RPMI7951 (cell line): Measurements from ENCODE around the gene TNK2. TPM values are rescaled to one million over a fixed set of nuclear protein-coding genes. Genes with fewer than 3 reads are reported as not detected.
A peak's percentile ranks its signal among the peaks of the same experiment; 100 is the strongest.
"Not testable (repeated sequence)": the region's sequence is repeated elsewhere in the genome, so short reads cannot be mapped to it uniquely, and the experiment has no call there.

Source experiments
- DNase-seq: peaks from one replicate; pipeline ENCODE4 v3.0.0-alpha.2; 2012; ENCODE audit warnings: low read depth
- total RNA-seq: library from RNA; depleted of rRNA; stranded (reverse); fragments of >200 nt; shearing (Covaris generic); gene quantifications from 2 replicates; pipeline ENCODE4 v1.2.3, GENCODE V29; 2014; rRNA removed

TNK2 gene
- total RNA-seq, 1 experiment from 2014 or later: 7.1 TPM

GRCh38 chr3:195822131-195822696 is 86.1 kb downstream of the TNK2 start:
- DNase-seq: no peak

DNA sequence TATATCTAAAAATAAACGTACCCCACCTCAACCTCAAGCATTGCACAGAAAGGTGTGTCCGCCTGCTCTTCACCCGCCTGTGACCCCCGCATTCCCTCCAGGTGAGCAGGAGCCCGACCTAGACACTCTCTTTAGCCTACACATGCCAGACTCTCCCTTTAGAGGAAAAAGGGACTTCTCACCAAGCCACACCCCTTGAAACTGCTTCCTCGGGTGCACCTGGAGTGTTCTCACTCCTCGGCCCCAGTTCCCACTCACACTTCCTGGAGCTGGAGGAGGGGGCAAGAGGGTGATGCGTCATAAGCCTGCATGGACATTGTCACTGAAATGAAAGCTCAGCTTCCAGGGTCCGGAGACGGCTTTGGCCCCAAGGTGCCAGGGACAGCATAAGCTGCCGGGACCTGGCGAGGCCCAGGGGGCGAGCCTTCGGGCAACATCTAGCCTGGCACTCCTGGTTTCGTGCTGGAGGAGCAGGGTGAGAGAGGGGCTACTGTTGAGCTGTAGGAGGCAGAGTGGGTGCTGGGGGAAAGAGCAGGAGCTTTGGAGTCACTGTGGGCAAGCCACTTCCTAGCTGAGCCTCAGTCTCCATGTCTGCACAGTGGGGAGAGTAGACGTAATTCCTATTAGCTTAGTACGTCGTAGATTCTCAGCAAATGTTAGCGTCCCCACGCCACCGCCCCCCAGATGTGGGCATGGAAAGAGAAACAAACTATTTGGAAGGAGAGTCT is 86.8 kb downstream of the TNK2 start:
- no peak for DNase-seq

DNA sequence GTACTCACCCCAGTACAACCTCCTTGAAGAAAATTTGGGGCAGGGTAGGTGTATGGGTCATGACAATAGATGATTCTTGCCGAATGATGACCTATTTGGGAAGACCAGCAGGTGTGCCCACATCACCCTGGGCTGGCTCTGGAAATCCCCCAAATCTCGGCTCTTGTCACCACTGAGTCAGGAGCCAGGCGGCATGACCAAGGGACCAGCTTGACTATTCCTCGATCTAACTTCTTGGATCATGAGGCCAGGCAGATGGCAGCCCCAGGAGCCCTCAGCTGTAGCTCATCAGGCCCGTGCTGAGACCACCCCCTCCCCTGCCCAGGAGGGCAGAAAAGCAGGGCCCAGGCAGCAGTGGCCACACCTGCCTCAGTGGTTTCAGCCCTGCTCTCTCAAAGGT is 87.5 kb downstream of the TNK2 start:
- no peak for DNase-seq

- no peak for DNase-seq
Observed at GRCh38 chr3:195820186-195820585, 88.2 kb downstream of the TNK2 start.

DNA sequence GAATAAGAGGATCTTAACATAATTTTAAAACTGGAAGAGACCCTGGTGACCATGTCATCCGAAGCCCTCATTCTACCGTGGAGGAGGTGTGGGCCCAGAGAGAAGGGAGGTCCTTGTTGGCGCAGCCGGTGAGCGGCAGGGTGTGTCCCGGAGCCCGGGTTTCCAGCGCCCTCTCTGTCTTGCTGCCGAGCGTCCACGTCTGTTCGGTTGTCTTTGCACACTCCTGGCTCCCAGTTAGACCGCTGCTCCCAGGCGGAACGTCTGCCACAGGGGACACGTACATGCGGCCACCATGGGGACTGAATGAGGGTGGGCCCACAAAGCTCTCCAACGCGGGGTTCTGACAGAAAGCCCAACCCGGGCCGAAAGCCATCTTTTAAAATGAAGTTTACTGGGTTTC is 90.0 kb downstream of the TNK2 start:
- no peak for DNase-seq

DNA sequence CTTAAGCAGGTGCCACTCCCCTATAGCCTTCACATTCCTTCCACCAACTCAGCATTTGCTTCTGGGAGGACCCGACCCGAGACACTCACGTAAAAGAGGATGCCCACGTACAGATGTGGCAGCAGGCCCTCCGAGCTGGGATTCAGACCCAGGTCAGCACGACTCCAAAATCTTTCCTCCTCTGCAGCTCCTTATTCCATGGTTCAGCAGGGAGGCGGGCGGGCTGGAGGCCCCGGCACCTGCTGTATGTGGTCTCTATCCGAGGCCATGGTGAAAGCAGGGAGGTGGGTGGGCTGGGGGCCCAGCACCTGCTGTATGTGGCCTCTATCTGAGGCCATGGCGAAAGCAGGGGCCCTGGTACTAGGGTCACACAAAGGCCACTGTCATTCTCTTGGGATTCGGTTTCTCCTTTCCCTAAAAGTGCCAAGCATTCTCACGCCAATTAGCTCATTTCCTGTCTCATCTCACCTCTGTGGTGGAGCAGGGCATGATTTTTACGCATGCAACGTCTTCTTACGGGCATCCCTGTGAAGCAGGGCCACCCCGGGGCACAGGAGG is 90.7 kb downstream of the TNK2 start:
- DNase-seq: no peak

- DNase-seq: not testable (repeated sequence)
Observed at GRCh38 chr3:195816276-195816913, 92.0 kb downstream of the TNK2 start.

- DNase-seq: peak; percentile 52
Observed at GRCh38 chr3:195815169-195815771, 93.1 kb downstream of the TNK2 start.

DNA sequence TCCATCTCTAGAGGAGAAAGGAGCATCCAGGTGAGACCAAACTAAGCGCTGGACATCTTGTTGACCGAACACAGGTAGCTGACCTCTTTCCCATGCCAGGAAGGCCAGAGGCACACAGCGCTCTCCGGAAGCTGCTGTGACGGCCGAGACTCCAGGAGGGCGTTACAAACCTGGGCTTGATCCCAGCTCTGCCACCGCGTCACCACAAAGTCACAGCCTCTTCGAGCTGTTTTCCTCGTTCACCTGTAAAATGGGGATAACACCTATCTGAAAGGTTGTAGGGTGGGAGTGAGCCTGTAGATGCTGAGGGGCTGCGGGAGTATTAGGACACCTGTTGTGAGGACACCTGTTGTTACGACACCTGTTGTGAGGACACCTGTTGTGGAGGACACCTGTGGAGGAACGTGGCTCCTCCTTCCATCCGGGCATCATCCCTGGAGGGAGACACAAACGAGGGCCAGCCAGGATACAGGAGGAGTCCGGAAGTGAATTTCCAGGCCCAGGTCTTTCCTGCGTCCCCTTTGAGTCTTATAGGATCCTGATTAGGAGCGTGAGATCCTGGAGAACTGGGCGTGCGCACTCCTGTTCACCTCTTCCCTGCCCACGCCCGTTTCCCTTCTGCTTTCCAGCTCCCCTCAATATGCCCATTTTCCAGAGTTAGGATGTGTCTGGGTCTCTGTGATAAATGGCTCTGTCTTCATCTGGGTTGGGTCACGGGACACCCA is 94.3 kb downstream of the TNK2 start:
- DNase-seq: no peak

Other genes starting within 250 kb of the TNK2 start
- not detected in 2 replicates for gene MUC20, start 187.6 kb downstream of the TNK2 start, total RNA-seq
- gene MUC4, start 96.6 kb downstream of the TNK2 start, total RNA-seq: not detected in 2 replicates
- 147 and 169 TPM in 2 replicates for gene TFRC, start 173.5 kb upstream of the TNK2 start, total RNA-seq